ENCODE results near the gene GCNT2. TPM values are rescaled to one million over a fixed set of nuclear protein-coding genes. Genes with fewer than 3 reads are reported as not detected.

Gene GCNT2
- total and polyA plus RNA-seq, 2 of the 8 experiments (the other 6 are each of a cell fraction or from before 2014, with no cell fraction given), result 19.3 to 52.5 TPM

DNA sequence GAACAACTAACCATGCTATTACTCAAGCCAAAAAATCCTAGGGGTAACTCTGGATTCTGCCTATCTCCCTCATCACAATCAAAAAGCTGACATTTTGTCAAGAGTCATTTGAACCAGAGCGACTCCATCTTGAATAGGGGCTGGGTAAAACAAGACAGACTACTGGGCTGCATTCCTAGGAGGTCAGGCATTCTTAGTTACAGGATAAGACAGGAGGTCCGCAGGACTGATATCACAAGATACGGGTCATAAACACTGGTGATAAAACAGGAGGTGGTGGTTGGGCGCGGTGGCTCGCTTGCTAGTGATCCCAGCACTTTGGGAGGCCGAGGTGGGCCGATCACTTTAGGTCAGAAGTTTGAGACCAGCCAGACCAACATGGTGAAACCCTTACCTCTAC lies 141.1 kb downstream of the GCNT2 start:
- Histone ChIP-seq H3K79me1 (ENCODE audit: low read depth, low read length) (no peaks in the 10 kb centered on the region), H2BK15ac (ENCODE audit: low read length) (no peak overlapping the region), H3K9ac (replicated peaks in 1 of 4; ENCODE audit: extremely low read depth in 1 of 4, low read depth in 3 of 4, low read length in 3 of 4) (no peak overlapping the region), H4K20me1 (replicated peaks in 1 of 2; ENCODE audit: control insufficient read depth in 1 of 2, insufficient read depth in 2 of 2, low read length in 2 of 2) (no peaks in the 10 kb centered on the region), H3K56ac (replicated peaks; ENCODE audit: insufficient read length, low read depth, low read length) (no peak overlapping the region), H4K8ac (ENCODE audit: extremely low read depth, insufficient read depth, low read length) (no peak overlapping the region), H2AK5ac (ENCODE audit: low read depth, low read length) (no peak overlapping the region), H3K9me3 (ENCODE audit: insufficient read depth in 2 of 2, low read depth in 1 of 2, low read length in 1 of 2) (no peaks in the 10 kb centered on the region), H2BK5ac (ENCODE audit: low read depth, low read length) (no peak overlapping the region), H3K23ac (ENCODE audit: insufficient read length) (no peak overlapping the region), H4K91ac (replicated peaks; ENCODE audit: insufficient read length, low read length) (no peak overlapping the region), H3K23me2 (ENCODE audit: low read depth, low read length) (peaks cover 6% of the 10 kb centered on the region; the same call in 1 of the 2 replicates), H3K27ac (ENCODE audit: low read depth, low read length) (no peak overlapping the region), H2BK20ac (ENCODE audit: low read length) (no peak overlapping the region), H2BK120ac (replicated peaks; ENCODE audit: low read depth, low read length) (no peak overlapping the region), H3K18ac (ENCODE audit: extremely low read depth, low read length) (no peak overlapping the region), H3K14ac (ENCODE audit: insufficient read length) (no peak overlapping the region), H2AFZ (ENCODE audit: low read length) (no peak overlapping the region), H3K79me2 (ENCODE audit: control insufficient read depth in 1 of 2, insufficient read depth in 2 of 2, low read length in 2 of 2) (no peaks in the 10 kb centered on the region), H3K4me2 (ENCODE audit: insufficient read depth in 1 of 2, low read depth in 2 of 2, low read length in 2 of 2) (no peak overlapping the region), H3K27me3 (replicated peaks in 1 of 4; ENCODE audit: control insufficient read depth in 3 of 4, extremely low read depth in 1 of 4, insufficient read depth in 3 of 4, low read length in 3 of 4) (peaks cover 0 to 5% (median 2%) of the 10 kb centered on the region in 4 experiments; a peak in 3 of 7 replicates), H4K5ac (ENCODE audit: insufficient read length, low read depth, low read length) (no peak overlapping the region), H3K36me3 (ENCODE audit: control insufficient read depth in 2 of 4, insufficient read depth in 4 of 4, low read length in 3 of 4) (no peaks in the 10 kb centered on the region), H3K4me1 (replicated peaks in 1 of 4; ENCODE audit: control insufficient read depth in 3 of 4, insufficient read depth in 4 of 4, low read length in 3 of 4) (peaks cover 0 to 3% (median 1%) of the 10 kb centered on the region in 4 experiments; a peak in 3 of 7 replicates), H2BK12ac (ENCODE audit: low read depth, low read length) (no peak overlapping the region), H3K4me3 (ENCODE audit: extremely low read depth in 1 of 4, insufficient read depth in 2 of 4, low read depth in 3 of 4, low read length in 4 of 4) (no peak overlapping the region), H3K4ac (replicated peaks; ENCODE audit: insufficient read length, low read depth, low read length) (no peak overlapping the region)
- TF ChIP-seq NRF1 (IDR thresholded peaks at IDR 0.05; ENCODE audit: low read depth, low read length), result no peak
- no peak for TF ChIP-seq TAF7 (optimal IDR thresholded peaks at IDR 0.05; ENCODE audit: borderline replicate concordance, low read depth, low read length)
- no peak for TF ChIP-seq SP4 (IDR thresholded peaks at IDR 0.05; ENCODE audit: low read length)
- TF ChIP-seq, protein P1, sequence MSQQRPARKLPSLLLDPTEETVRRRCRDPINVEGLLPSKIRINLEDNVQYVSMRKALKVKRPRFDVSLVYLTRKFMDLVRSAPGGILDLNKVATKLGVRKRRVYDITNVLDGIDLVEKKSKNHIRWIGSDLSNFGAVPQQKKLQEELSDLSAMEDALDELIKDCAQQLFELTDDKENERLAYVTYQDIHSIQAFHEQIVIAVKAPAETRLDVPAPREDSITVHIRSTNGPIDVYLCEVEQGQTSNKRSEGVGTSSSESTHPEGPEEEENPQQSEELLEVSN (IDR thresholded peaks at IDR 0.05), result no peak
- TF ChIP-seq GABPA (IDR thresholded peaks at IDR 0.05; ENCODE audit: borderline replicate concordance, insufficient read depth, low read length), result no peak
- TF ChIP-seq RFX5 (IDR thresholded peaks at IDR 0.05; ENCODE audit: borderline replicate concordance, low read depth, low read length), result no peak
- no peak for TF ChIP-seq TEAD4 (IDR thresholded peaks at IDR 0.05; ENCODE audit: low read depth, low read length)
- no peak for TF ChIP-seq ATF2 (IDR thresholded peaks at IDR 0.05; ENCODE audit: low read length)
- no peak for TF ChIP-seq RNF2 (IDR thresholded peaks at IDR 0.05; ENCODE audit: borderline replicate concordance, low read depth, low read length, missing control alignments, poor library complexity, severe bottlenecking)
- POLR2A ChIA-PET (ENCODE audit: partially characterized antibody), result interaction anchor here (1.1 kb wide), 1 partner anchor 29 kb away, joined by 3 read pairs; no protein-coding TSS in a partner anchor
- CTCF ChIA-PET (ENCODE audit: partially characterized antibody), result interaction anchor here (1.2 to 1.4 kb wide), 5 partner anchors 30 to 184 kb away, joined by 3 to 5 read pairs (median 3); no protein-coding TSS in a partner anchor
- DNase-seq (ENCODE audit: low read depth in 1 of 2, low spot score in 2 of 2) (no peak), FAIRE-seq (no peak)
- 93% methylated on average over 8 of the region's 8 CpGs; no CpG with 5 or more reads in 1 of the 2 experiments for WGBS, 2 experiments (ENCODE audit: extremely low coverage in 1 of 2, insufficient coverage in 1 of 2, insufficient read length in 1 of 2, insufficient replicate concordance in 2 of 2, low coverage in 1 of 2, low lambda C conversion rate in 2 of 2, missing lambda C conversion rate in 1 of 2)
